ENCODE results near the gene EFCAB12. TPM values are rescaled to one million over a fixed set of nuclear protein-coding genes. Genes with fewer than 3 reads are reported as not detected.
"Not testable (repeated sequence)": the region's sequence is repeated elsewhere in the genome, so short reads cannot be mapped to it uniquely, and the experiment has no call there.

The EFCAB12 gene
- polyA plus RNA-seq, 3 donors = 4.2 to 6.9 (median 5.7) TPM

- DNase-seq = no peak
Observed at GRCh38 chr3:129398803-129399144, 29.7 kb downstream of the EFCAB12 start.

- not testable (repeated sequence) for DNase-seq
Observed at GRCh38 chr3:129393760-129394564, 34.5 kb downstream of the EFCAB12 start.

GRCh38 chr3:129393271-129393670 lies 35.2 kb downstream of the EFCAB12 start:
- DNase-seq = no peak

- DNase-seq = not testable (repeated sequence)
Observed at GRCh38 chr3:129392106-129392887, 36.1 kb downstream of the EFCAB12 start.

GRCh38 chr3:129391583-129391982 lies 36.9 kb downstream of the EFCAB12 start:
- DNase-seq = not testable (repeated sequence)

- no peak for DNase-seq
Observed at GRCh38 chr3:129389572-129389937, 38.9 kb downstream of the EFCAB12 start.

GRCh38 chr3:129388791-129389571 lies 39.5 kb downstream of the EFCAB12 start:
- DNase-seq = not testable (repeated sequence)

GRCh38 chr3:129387487-129387886 lies 40.9 kb downstream of the EFCAB12 start:
- no peak for DNase-seq

GRCh38 chr3:129386984-129387383 lies 41.5 kb downstream of the EFCAB12 start:
- no peak for DNase-seq

GRCh38 chr3:129385507-129385906 lies 42.9 kb downstream of the EFCAB12 start:
- DNase-seq = not testable (repeated sequence)

GRCh38 chr3:129384594-129385323 lies 43.7 kb downstream of the EFCAB12 start:
- DNase-seq = no peak

- DNase-seq = not testable (repeated sequence)
Observed at GRCh38 chr3:129384103-129384502, 44.3 kb downstream of the EFCAB12 start.

GRCh38 chr3:129383292-129383860 lies 45.1 kb downstream of the EFCAB12 start:
- peak; percentile 47 for DNase-seq

GRCh38 chr3:129382366-129382765 lies 46.1 kb downstream of the EFCAB12 start:
- no peak for DNase-seq

GRCh38 chr3:129379582-129380358 lies 48.7 kb downstream of the EFCAB12 start:
- DNase-seq = no peak

- no peak for DNase-seq
Observed at GRCh38 chr3:129378949-129379348, 49.5 kb downstream of the EFCAB12 start.

GRCh38 chr3:129377615-129378014 lies 50.8 kb downstream of the EFCAB12 start:
- DNase-seq = no peak

- DNase-seq = no peak
Observed at GRCh38 chr3:129375099-129375498, 53.3 kb downstream of the EFCAB12 start.

GRCh38 chr3:129371041-129371826 lies 57.2 kb downstream of the EFCAB12 start:
- DNase-seq = no peak

Data from renal pelvis (tissue), 4 donors.